WTC11 (cell line): ENCODE measurements around the gene PTPRT. TPM values are rescaled to one million over a fixed set of nuclear protein-coding genes. Genes with fewer than 3 reads are reported as not detected.

ENCODE experiments used
- ATAC-seq: fragments of 200-7000 bp; cut with Tn5 transposase; 2 replicates; pipeline ENCODE4 v1.10.0; 2021; ENCODE audit warnings: mild to moderate bottlenecking, moderate library complexity
- CTCF ChIA-PET: fragments of 300-600 bp; sonication (Branson Sonifier 250); formaldehyde crosslinking; loops from one replicate; lab custom pipeline; 2021; ENCODE audit warnings: antibody characterized with exemption; lab: Charles Lee
- POLR2A ChIA-PET: fragments of 350-600 bp; sonication (Branson Sonifier 250); formaldehyde crosslinking; loops from one replicate; lab custom pipeline; 2021; ENCODE audit warnings: antibody characterized with exemption; lab: Charles Lee
- DNase-seq: peaks from one replicate; pipeline ENCODE4 v3.0.0; 2021; ENCODE audit warnings: low spot score
- H3K27ac Mint-ChIP-seq: 2 replicates; pipeline ENCODE4 v1.8.0; 2021; ENCODE audit warnings: mixed read lengths
- H3K27me3 Mint-ChIP-seq: 2 replicates; pipeline ENCODE4 v1.8.0; 2021; ENCODE audit warnings: low read depth, mild to moderate bottlenecking, moderate library complexity, mixed read lengths
- H3K36me3 Mint-ChIP-seq: 2 replicates; pipeline ENCODE4 v1.8.0; 2021; ENCODE audit warnings: mixed read lengths
- H3K4me1 Mint-ChIP-seq: 2 replicates; pipeline ENCODE4 v1.8.0; 2022; ENCODE audit warnings: mixed read lengths
- H3K4me3 Mint-ChIP-seq: 2 replicates; pipeline ENCODE4 v1.8.0; 2021; ENCODE audit warnings: mild to moderate bottlenecking, moderate library complexity, mixed read lengths
- H3K9me3 Mint-ChIP-seq: 2 replicates; pipeline ENCODE4 v1.8.0; 2021; ENCODE audit warnings: mixed read lengths
- AFF4 ChIP-seq: sonication (generic); formaldehyde crosslinking; IDR thresholded peaks from 2 replicates; pipeline ENCODE4 v1.8.1; 2023; ENCODE audit warnings: mild to moderate bottlenecking, missing genetic modification reagents, borderline replicate concordance
- AR ChIP-seq: fragments of 250-450 bp; sonication (Bioruptor Pico); IDR thresholded peaks from 2 replicates; pipeline ENCODE4 v1.9.0; 2021; ENCODE audit warnings: mild to moderate bottlenecking
- ATF1 ChIP-seq: sonication (generic); formaldehyde crosslinking; IDR thresholded peaks from 2 replicates; pipeline ENCODE4 v1.8.1; 2023; ENCODE audit warnings: mild to moderate bottlenecking, moderate library complexity, missing genetic modification reagents
- CBFB ChIP-seq: sonication (generic); formaldehyde crosslinking; IDR thresholded peaks from 2 replicates; pipeline ENCODE4 v1.8.1; 2022; ENCODE audit warnings: mild to moderate bottlenecking, low read depth, missing genetic modification reagents
- CDX4 ChIP-seq: fragments of 250-450 bp; sonication (Bioruptor Pico); IDR thresholded peaks from 2 replicates; pipeline ENCODE4 v1.9.0; 2021; ENCODE audit warnings: moderate library complexity, mild to moderate bottlenecking, inconsistent platforms, borderline replicate concordance
- E2F4 ChIP-seq: sonication (generic); formaldehyde crosslinking; IDR thresholded peaks from 2 replicates; pipeline ENCODE4 v1.8.1; 2022; ENCODE audit warnings: low read depth, mild to moderate bottlenecking, moderate library complexity, missing genetic modification reagents, borderline replicate concordance
- ESRRA ChIP-seq: sonication (generic); formaldehyde crosslinking; IDR thresholded peaks from 2 replicates; pipeline ENCODE4 v1.8.1; 2022; ENCODE audit warnings: mild to moderate bottlenecking, missing genetic modification reagents, borderline replicate concordance
- FOXP1 ChIP-seq: sonication (generic); formaldehyde crosslinking; IDR thresholded peaks from 2 replicates; pipeline ENCODE4 v1.8.0; 2022; ENCODE audit warnings: missing genetic modification reagents, mild to moderate bottlenecking, moderate library complexity, borderline replicate concordance
- FOXP4 ChIP-seq: sonication (generic); formaldehyde crosslinking; IDR thresholded peaks from 2 replicates; pipeline ENCODE4 v1.8.0; 2022; ENCODE audit warnings: mild to moderate bottlenecking, missing genetic modification reagents
- GABPB1 ChIP-seq: sonication (generic); formaldehyde crosslinking; IDR thresholded peaks from 2 replicates; pipeline ENCODE4 v1.8.1; 2023; ENCODE audit warnings: mild to moderate bottlenecking, missing genetic modification reagents
- KAT7 ChIP-seq: sonication (generic); formaldehyde crosslinking; IDR thresholded peaks from 2 replicates; pipeline ENCODE4 v1.8.1; 2023; ENCODE audit warnings: missing genetic modification reagents, mild to moderate bottlenecking, borderline replicate concordance
- MXD4 ChIP-seq: fragments of 250-450 bp; sonication (Bioruptor Pico); IDR thresholded peaks from 2 replicates; pipeline ENCODE4 v1.8.0; 2021; ENCODE audit warnings: mild to moderate bottlenecking, moderate library complexity, borderline replicate concordance
- RELA ChIP-seq: sonication (generic); formaldehyde crosslinking; IDR thresholded peaks from 2 replicates; pipeline ENCODE4 v1.8.1; 2022; ENCODE audit warnings: missing genetic modification reagents, mild to moderate bottlenecking, borderline replicate concordance
- ZBTB21 ChIP-seq: sonication (generic); formaldehyde crosslinking; IDR thresholded peaks from 2 replicates; pipeline ENCODE4 v1.8.1; 2023; ENCODE audit warnings: mild to moderate bottlenecking, missing genetic modification reagents, borderline replicate concordance
- ZMAT4 ChIP-seq: fragments of 250-450 bp; sonication (Bioruptor Pico); IDR thresholded peaks from 2 replicates; pipeline ENCODE4 v1.9.0; 2021; ENCODE audit warnings: mild to moderate bottlenecking
- ZNF232 ChIP-seq: sonication (generic); formaldehyde crosslinking; IDR thresholded peaks from 2 replicates; pipeline ENCODE4 v1.8.0; 2022; ENCODE audit warnings: mild to moderate bottlenecking, missing genetic modification reagents
- ZNF263 ChIP-seq: sonication (generic); formaldehyde crosslinking; IDR thresholded peaks from 2 replicates; pipeline ENCODE4 v1.8.1; 2022; ENCODE audit warnings: low read depth, mild to moderate bottlenecking, moderate library complexity, missing genetic modification reagents
- ZNF396 ChIP-seq: fragments of 250-450 bp; sonication (Bioruptor Pico); IDR thresholded peaks from 2 replicates; pipeline ENCODE4 v1.8.0; 2021; ENCODE audit warnings: mild to moderate bottlenecking, moderate library complexity, borderline replicate concordance
- ZNF416 ChIP-seq: fragments of 250-450 bp; sonication (Bioruptor Pico); IDR thresholded peaks from 2 replicates; pipeline ENCODE4 v1.9.0; 2021; ENCODE audit warnings: mild to moderate bottlenecking, inconsistent platforms
- ZNF425 ChIP-seq: fragments of 250-450 bp; sonication (Bioruptor Pico); conservative IDR thresholded peaks from 2 replicates; pipeline ENCODE4 v1.9.0; 2021; ENCODE audit warnings: mild to moderate bottlenecking
- ZSCAN18 ChIP-seq: fragments of 250-450 bp; sonication (Bioruptor Pico); IDR thresholded peaks from 2 replicates; pipeline ENCODE4 v2.1.2; 2022; ENCODE audit warnings: mild to moderate bottlenecking, moderate library complexity
- total RNA-seq: library from RNA; stranded (reverse); gene quantifications from 3 replicates; pipeline ENCODE4 v1.2.3, GENCODE V29; 2021

PTPRT gene
- total RNA-seq, 1 experiment from 2014 or later: 1.1 TPM

- no peak overlapping the region for H3K27ac Mint-ChIP-seq
- no peaks in the 10 kb centered on the region for H3K36me3 Mint-ChIP-seq
- TF ChIP-seq ZSCAN18 (CRISPR knock-in tag): no peak
- no peak for TF ChIP-seq ZNF263 (CRISPR knock-in tag)
- no peak for TF ChIP-seq FOXP4 (CRISPR knock-in tag)
- no peak for TF ChIP-seq AFF4 (CRISPR knock-in tag)
- TF ChIP-seq FOXP1 (CRISPR knock-in tag): no peak
- TF ChIP-seq E2F4: no peak
- TF ChIP-seq GABPB1: no peak
- no peak for TF ChIP-seq ZMAT4 (CRISPR knock-in tag)
- TF ChIP-seq ZNF232 (CRISPR knock-in tag): no peak
- TF ChIP-seq ATF1: no peak
- DNase-seq: no peak
- no peak for ATAC-seq
- H3K9me3 Mint-ChIP-seq: no peaks in the 10 kb centered on the region
- H3K27me3 Mint-ChIP-seq: no peaks in the 10 kb centered on the region; the same call in 1 of the 2 replicates
- no peak overlapping the region for H3K4me3 Mint-ChIP-seq
- ChIA-PET POLR2A (no interaction called here), CTCF (no interaction called here)
- no peaks in the 10 kb centered on the region for H3K4me1 Mint-ChIP-seq
Measured at GRCh38 chr20:43176726-43177125, 13.0 kb downstream of the PTPRT start.

GRCh38 chr20:43171930-43172329, 17.8 kb downstream of the PTPRT start:
- DNase-seq (no peak), ATAC-seq (no peak)
- H3K27me3 Mint-ChIP-seq: no peaks in the 10 kb centered on the region; the same call in 1 of the 2 replicates
- no peak overlapping the region for H3K4me3 Mint-ChIP-seq
- ChIA-PET CTCF (interaction anchor here (0.6 kb wide), 1 partner anchor 1153 kb away, joined by 3 read pairs; no protein-coding TSS in a partner anchor), POLR2A (no interaction called here)
- H3K36me3 Mint-ChIP-seq: no peaks in the 10 kb centered on the region
- no peaks in the 10 kb centered on the region for H3K9me3 Mint-ChIP-seq
- no peaks in the 10 kb centered on the region for H3K4me1 Mint-ChIP-seq
- no peak overlapping the region for H3K27ac Mint-ChIP-seq
- TF ChIP-seq RELA (CRISPR knock-in tag): no peak
- no peak for TF ChIP-seq ZNF396
- TF ChIP-seq ATF1: no peak
- TF ChIP-seq ZBTB21: no peak
- no peak for TF ChIP-seq CDX4
- TF ChIP-seq ZNF416 (CRISPR knock-in tag): no peak
- TF ChIP-seq MXD4 (CRISPR knock-in tag): no peak
- no peak for TF ChIP-seq ZNF425 (CRISPR knock-in tag)
- no peak for TF ChIP-seq CBFB (CRISPR knock-in tag)
- TF ChIP-seq AR (CRISPR knock-in tag): no peak
- TF ChIP-seq ESRRA (CRISPR knock-in tag): no peak
- TF ChIP-seq KAT7 (CRISPR knock-in tag): no peak
